ENCODE measurements around the gene MED27. TPM values are rescaled to one million over a fixed set of nuclear protein-coding genes. Genes with fewer than 3 reads are reported as not detected.

MED27 gene
- total RNA-seq, 3 donors from 2014 or later = 13.0 to 16.3 (median 14.4) TPM

GRCh38 chr9:131873335-131873734, 206.3 kb downstream of the MED27 start:
- intact Hi-C loops (cut with DNase I, micrococcal nuclease) = loop anchor here in 1 of 2 donors (10.0 kb wide), 1 partner anchor 61 kb away; no protein-coding TSS in a partner anchor
- TF ChIP-seq CTCF (IDR thresholded peaks at IDR 0.05) = no peak
- no peak for ATAC-seq
- Histone ChIP-seq H3K36me3 (ENCODE audit: low read depth) (no peaks in the 10 kb centered on the region), H3K9me3 (no peaks in the 10 kb centered on the region), H3K4me3 (no peak overlapping the region), H3K4me1 (ENCODE audit: low read depth) (no peaks in the 10 kb centered on the region)
- no peak for DNase-seq

DNA sequence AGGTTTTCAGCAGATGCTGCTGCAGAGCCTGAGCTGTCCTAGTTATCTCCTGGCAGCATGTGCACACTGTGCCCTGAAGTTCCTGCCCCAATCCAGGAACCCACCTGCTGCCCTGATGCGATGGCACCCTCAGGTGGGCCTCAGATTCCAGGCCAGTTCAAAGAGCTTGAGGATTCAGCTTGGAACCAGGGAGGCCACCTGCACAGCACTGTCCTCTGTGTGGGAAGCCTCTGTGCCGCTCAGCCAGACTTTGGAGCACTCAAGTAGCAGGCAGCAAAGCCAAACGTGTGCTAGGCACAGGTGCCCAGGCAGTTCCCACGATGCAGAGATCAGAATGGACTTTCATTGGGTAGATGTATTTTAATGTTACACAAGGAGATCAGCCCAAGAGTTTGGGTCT, 207.0 kb downstream of the MED27 start:
- DNase-seq (no peak), ATAC-seq (no peak)
- Histone ChIP-seq H3K4me1 (ENCODE audit: low read depth) (no peaks in the 10 kb centered on the region), H3K4me3 (no peak overlapping the region), H3K9me3 (no peaks in the 10 kb centered on the region), H3K36me3 (ENCODE audit: low read depth) (no peaks in the 10 kb centered on the region)
- intact Hi-C loops (cut with DNase I, micrococcal nuclease) = loop anchor here in 1 of 2 donors (10.0 kb wide), 1 partner anchor 62 kb away; no protein-coding TSS in a partner anchor
- no peak for TF ChIP-seq CTCF (IDR thresholded peaks at IDR 0.05)

DNA sequence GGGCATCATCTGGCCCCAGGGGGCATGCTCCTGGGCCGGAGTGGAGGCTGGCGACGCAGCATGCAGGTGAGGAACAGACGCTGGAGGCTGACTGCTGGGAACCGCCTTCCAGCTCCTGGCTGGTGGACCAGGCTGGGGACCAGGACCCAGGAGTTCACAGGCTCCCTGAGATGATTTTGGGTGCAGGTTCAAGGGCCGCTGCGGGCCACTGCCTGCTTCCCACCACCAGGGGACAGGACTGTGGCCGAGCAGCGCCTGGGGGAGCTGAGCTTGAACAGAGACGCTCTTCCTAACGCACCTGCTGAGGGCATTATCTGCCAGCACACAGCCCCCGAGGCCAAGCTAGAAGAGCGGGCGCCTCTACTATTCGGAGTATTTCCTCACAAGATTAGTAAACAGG, 207.7 kb downstream of the MED27 start:
- Histone ChIP-seq H3K36me3 (ENCODE audit: low read depth) (no peaks in the 10 kb centered on the region), H3K4me1 (ENCODE audit: low read depth) (no peaks in the 10 kb centered on the region), H3K4me3 (no peak overlapping the region), H3K9me3 (no peaks in the 10 kb centered on the region)
- TF ChIP-seq CTCF (IDR thresholded peaks at IDR 0.05) = no peak
- no peak for DNase-seq
- ATAC-seq = no peak
- intact Hi-C loops (cut with DNase I, micrococcal nuclease) = loop anchor here in 1 of 2 donors (10.0 kb wide), 1 partner anchor 63 kb away; no protein-coding TSS in a partner anchor

GRCh38 chr9:131870156-131870555, 209.5 kb downstream of the MED27 start:
- Histone ChIP-seq H3K36me3 (ENCODE audit: low read depth) (no peaks in the 10 kb centered on the region), H3K9me3 (no peaks in the 10 kb centered on the region), H3K4me1 (ENCODE audit: low read depth) (no peaks in the 10 kb centered on the region), H3K4me3 (no peak overlapping the region)
- ATAC-seq = no peak
- no peak for DNase-seq
- no peak for TF ChIP-seq CTCF (IDR thresholded peaks at IDR 0.05)
- intact Hi-C loops (cut with DNase I, micrococcal nuclease) = loop anchor here in 1 of 2 donors (10.0 kb wide), 1 partner anchor 65 kb away; no protein-coding TSS in a partner anchor

DNA sequence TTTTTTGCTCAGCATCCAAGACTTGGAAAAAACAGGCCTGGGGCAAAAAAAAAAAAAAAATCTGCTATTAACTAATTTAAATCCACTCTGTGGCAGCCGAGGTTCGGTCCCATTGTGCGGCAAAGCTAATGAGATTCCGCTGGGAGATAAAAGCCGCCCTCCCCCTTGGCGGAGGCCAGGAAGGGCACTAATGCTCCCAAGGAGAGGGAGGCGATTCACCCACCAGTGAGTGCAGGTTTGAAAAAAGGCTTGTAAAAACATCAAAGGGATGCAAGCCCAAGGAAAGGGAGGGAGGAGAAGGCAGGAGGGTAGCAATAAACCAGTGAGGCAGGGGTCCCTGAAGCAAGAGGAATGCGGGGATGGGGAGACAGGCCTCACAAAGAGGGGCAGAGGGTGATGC, 210.3 kb downstream of the MED27 start:
- intact Hi-C loops (cut with DNase I, micrococcal nuclease) = no loop called here
- Histone ChIP-seq H3K4me1 (ENCODE audit: low read depth) (no peaks in the 10 kb centered on the region), H3K9me3 (no peaks in the 10 kb centered on the region), H3K4me3 (no peak overlapping the region), H3K36me3 (ENCODE audit: low read depth) (no peaks in the 10 kb centered on the region)
- no peak for ATAC-seq
- TF ChIP-seq CTCF (IDR thresholded peaks at IDR 0.05) = no peak
- no peak for DNase-seq

DNA sequence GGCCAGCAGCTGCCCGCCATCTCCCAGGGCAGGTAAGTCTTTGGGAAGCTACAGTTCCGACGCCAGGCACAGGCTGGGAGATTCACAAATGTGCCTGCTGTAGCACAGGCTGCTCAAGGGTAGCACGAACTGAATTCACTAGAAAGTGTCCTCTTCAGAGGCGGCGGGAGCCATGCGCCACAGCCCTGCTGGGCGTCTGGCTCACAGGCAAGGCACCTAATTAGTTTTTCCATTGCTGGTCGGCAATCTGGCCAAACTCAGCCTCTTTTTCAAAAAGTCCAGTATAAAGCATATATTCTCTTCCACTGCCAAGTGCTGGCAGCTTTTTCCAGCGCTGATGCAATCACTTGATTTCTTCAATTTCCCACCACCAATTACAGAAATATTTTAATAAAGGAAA, 210.9 kb downstream of the MED27 start:
- no peak for ATAC-seq
- intact Hi-C loops (cut with DNase I, micrococcal nuclease) = no loop called here
- no peak overlapping the region for H3K4me3 ChIP-seq

More for the DNA sequence above, 210.9 kb downstream of the MED27 start:
- DNase-seq = no peak
- no peak for TF ChIP-seq CTCF (IDR thresholded peaks at IDR 0.05)
- H3K36me3 ChIP-seq (ENCODE audit: low read depth) = no peaks in the 10 kb centered on the region
- no peaks in the 10 kb centered on the region for H3K9me3 ChIP-seq
- no peaks in the 10 kb centered on the region for H3K4me1 ChIP-seq (ENCODE audit: low read depth)

Measured in mucosa of descending colon (tissue), 3 donors.